ENCODE measurements around the gene ALK. TPM values are rescaled to one million over a fixed set of nuclear protein-coding genes. Genes with fewer than 3 reads are reported as not detected.

Gene ALK
- polyA plus RNA-seq, 1 donor from 2014 or later, result not detected

- H3K36me3 Mint-ChIP-seq, result no peaks in the 10 kb centered on the region
- no peak overlapping the region for H3K4me3 Mint-ChIP-seq
- H3K27me3 Mint-ChIP-seq, result peaks cover 9% of the 10 kb centered on the region
- peaks cover 0 to 1% (median under 1%) of the 10 kb centered on the region in 3 donors for H3K4me1 Mint-ChIP-seq
- H3K27ac Mint-ChIP-seq, result no peak overlapping the region
- H3K9me3 Mint-ChIP-seq, result peaks cover 0 to 5% (median 0%) of the 10 kb centered on the region in 3 donors
Observed at GRCh38 chr2:29638641-29639040, 282.7 kb downstream of the ALK start.

DNA sequence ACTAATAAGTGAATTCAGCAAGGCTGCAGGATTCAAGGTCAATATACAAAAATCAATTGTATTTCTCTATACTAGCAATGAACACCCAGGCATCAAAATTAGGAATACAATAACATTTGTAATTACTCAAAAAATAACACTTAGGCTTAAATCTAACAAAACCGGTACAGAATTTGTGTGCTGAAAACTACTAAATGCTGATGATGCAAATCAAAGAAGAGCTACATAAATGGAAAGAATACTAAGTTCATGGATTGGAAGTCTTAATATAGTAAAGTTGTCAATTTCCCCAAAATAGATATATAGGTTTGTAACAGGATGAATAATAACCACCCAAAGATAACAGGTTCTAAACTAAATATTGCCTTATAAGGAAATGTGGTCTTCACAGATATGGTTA lies 286.5 kb downstream of the ALK start:
- H3K4me3 Mint-ChIP-seq, result no peak overlapping the region
- peaks cover 0 to 5% (median 0%) of the 10 kb centered on the region in 3 donors for H3K9me3 Mint-ChIP-seq
- peaks cover 22% of the 10 kb centered on the region for H3K27me3 Mint-ChIP-seq
- peaks cover 0 to 6% (median 4%) of the 10 kb centered on the region in 3 donors for H3K4me1 Mint-ChIP-seq
- H3K36me3 Mint-ChIP-seq, result no peaks in the 10 kb centered on the region
- no peak overlapping the region for H3K27ac Mint-ChIP-seq

GRCh38 chr2:29632018-29632417 lies 289.4 kb downstream of the ALK start:
- Mint-ChIP-seq H3K27me3 (peaks cover 17% of the 10 kb centered on the region), H3K9me3 (peaks cover 0 to 5% (median 0%) of the 10 kb centered on the region in 3 donors), H3K36me3 (no peaks in the 10 kb centered on the region), H3K27ac (no peak overlapping the region), H3K4me3 (no peak overlapping the region), H3K4me1 (peaks cover 0 to 6% (median 4%) of the 10 kb centered on the region in 3 donors)

DNA sequence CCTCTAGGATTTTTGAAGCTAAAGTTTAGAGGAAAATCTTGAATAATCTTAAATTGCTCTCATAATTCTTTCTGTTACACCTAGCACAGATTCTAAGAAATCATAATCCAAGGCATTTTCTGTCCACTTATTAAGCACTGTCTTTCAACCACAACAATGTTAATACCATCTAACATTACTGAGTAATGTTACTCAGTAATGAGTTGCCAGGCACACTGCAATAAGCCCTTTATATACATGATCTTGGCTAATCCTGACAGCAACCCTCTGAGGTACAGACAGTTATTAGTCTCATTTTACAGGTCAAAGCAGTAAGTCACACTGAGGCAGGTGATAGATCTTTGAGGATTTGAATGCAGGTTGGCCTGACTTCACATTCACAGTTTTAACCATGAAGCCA lies 291.9 kb downstream of the ALK start:
- Mint-ChIP-seq H3K27me3 (peaks cover 17% of the 10 kb centered on the region), H3K36me3 (no peaks in the 10 kb centered on the region), H3K9me3 (no peaks in the 10 kb centered on the region), H3K4me3 (no peak overlapping the region), H3K4me1 (peaks cover 0 to 6% (median 4%) of the 10 kb centered on the region in 3 donors), H3K27ac (no peak overlapping the region)

DNA sequence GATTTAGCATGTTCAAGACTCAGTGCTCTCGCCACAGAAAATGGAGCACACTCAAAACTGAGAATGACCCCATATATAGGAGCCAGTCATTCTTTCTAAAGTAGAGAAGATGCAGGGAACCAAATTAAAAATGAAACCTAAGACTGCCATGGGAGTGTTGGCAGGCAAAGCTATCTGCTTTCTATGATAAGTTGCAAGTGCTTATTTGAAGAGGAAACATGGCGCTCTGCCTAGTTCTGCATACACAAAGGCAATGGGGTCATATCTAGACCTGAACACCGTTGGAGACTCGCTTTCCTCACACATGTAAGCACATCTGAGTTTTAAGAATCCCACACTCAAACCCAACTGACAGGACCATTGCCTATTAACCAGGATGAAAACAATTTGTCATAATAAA lies 292.5 kb downstream of the ALK start:
- Mint-ChIP-seq H3K36me3 (no peaks in the 10 kb centered on the region), H3K9me3 (no peaks in the 10 kb centered on the region), H3K27me3 (peaks cover 17% of the 10 kb centered on the region), H3K4me1 (peaks cover 0 to 6% (median 2%) of the 10 kb centered on the region in 3 donors), H3K4me3 (no peak overlapping the region), H3K27ac (no peak overlapping the region)

DNA sequence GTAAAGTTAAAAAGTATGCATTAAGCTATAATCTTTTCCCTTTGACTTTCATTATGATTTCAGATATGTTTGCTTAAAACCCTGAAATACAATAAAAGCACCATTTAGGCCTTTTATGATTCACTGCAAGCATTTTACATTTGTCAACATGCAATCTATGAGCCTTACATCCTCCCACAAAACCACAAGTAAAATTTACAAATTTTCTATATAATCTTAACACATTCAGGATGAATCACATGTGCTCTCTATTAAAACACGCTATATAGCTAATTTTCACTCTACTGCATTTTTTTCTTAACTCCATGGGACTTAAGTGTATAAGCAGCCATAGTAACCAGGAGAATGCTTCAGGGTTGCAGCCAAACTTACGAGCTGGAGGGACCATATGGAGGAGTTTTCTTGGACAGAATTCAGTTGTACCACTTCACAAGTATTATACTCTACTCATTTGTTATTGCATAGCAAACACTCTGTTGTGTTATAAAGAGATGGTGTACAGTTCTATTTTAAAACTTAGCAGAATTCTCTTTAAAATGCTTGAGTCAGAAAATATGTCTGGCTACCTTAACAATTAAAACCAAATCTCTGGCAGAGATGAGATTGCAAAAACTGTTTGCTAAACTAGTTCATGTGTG lies 293.2 kb downstream of the ALK start:
- no peaks in the 10 kb centered on the region for H3K9me3 Mint-ChIP-seq
- H3K27ac Mint-ChIP-seq, result no peak overlapping the region
- H3K36me3 Mint-ChIP-seq, result no peaks in the 10 kb centered on the region
- H3K27me3 Mint-ChIP-seq, result peaks cover 17% of the 10 kb centered on the region
- peaks cover 0 to 2% (median 0%) of the 10 kb centered on the region in 3 donors for H3K4me1 Mint-ChIP-seq
- H3K4me3 Mint-ChIP-seq, result no peak overlapping the region

GRCh38 chr2:29627279-29627711 lies 294.1 kb downstream of the ALK start:
- H3K9me3 Mint-ChIP-seq, result peaks cover 0 to 2% (median 0%) of the 10 kb centered on the region in 3 donors
- H3K27me3 Mint-ChIP-seq, result peaks cover 11% of the 10 kb centered on the region
- H3K36me3 Mint-ChIP-seq, result no peaks in the 10 kb centered on the region
- H3K4me1 Mint-ChIP-seq, result no peaks in the 10 kb centered on the region
- H3K27ac Mint-ChIP-seq, result no peak overlapping the region
- no peak overlapping the region for H3K4me3 Mint-ChIP-seq

GRCh38 chr2:29620890-29621289 lies 300.5 kb downstream of the ALK start:
- Mint-ChIP-seq H3K36me3 (no peaks in the 10 kb centered on the region), H3K4me3 (no peak overlapping the region), H3K27me3 (peaks cover 4% of the 10 kb centered on the region), H3K9me3 (peaks cover 0 to 8% (median 0%) of the 10 kb centered on the region in 3 donors), H3K27ac (no peak overlapping the region), H3K4me1 (no peaks in the 10 kb centered on the region)

GRCh38 chr2:29619689-29620088 lies 301.7 kb downstream of the ALK start:
- peaks cover 0 to 8% (median 0%) of the 10 kb centered on the region in 3 donors for H3K9me3 Mint-ChIP-seq
- H3K27ac Mint-ChIP-seq, result no peak overlapping the region
- H3K4me1 Mint-ChIP-seq, result no peaks in the 10 kb centered on the region
- no peaks in the 10 kb centered on the region for H3K36me3 Mint-ChIP-seq
- no peak overlapping the region for H3K4me3 Mint-ChIP-seq
- H3K27me3 Mint-ChIP-seq, result peaks cover 4% of the 10 kb centered on the region

DNA sequence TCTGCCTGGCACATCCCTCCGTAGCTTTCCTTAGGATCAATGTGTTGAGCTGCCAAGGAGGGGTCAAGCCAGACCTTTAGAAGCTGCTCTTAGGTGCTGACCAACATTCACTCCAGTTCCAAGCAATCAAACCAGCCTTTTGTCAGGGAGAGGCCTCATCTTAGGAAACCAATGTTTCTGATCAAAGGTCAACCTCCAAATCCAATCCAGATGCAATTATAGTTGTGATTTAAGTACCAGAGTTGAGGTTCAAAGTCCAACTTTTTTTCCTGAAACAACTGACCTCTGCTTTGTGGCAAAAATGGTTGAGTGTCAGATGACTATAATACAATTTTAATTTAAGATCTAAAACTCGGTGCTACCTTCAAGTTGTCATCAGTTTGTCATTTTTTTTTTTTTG lies 303.4 kb downstream of the ALK start:
- Mint-ChIP-seq H3K9me3 (peaks cover 0 to 8% (median 0%) of the 10 kb centered on the region in 3 donors), H3K27me3 (peaks cover 4% of the 10 kb centered on the region), H3K4me3 (no peak overlapping the region), H3K27ac (no peak overlapping the region), H3K4me1 (no peaks in the 10 kb centered on the region), H3K36me3 (no peaks in the 10 kb centered on the region)

DNA sequence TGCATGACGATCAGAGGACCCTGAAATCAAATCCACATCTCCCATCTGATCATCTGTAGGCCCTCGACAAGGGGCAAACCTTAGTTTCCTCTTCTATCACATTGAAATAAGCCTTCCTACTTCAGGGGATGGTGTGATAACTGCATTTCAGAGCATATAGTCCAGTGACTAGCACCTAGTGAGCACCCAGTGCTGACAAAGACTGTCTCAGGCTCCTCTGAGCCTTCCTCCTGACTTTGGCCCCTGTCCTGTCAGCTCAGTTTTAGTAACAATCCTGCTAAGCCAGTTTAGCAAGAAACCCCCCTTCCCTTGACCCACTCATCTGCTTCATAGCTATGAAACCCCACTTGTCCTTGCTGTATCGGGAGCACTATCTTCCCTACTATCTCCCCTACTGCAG lies 304.0 kb downstream of the ALK start:
- Mint-ChIP-seq H3K9me3 (peaks cover 0 to 6% (median 0%) of the 10 kb centered on the region in 3 donors), H3K27ac (no peak overlapping the region), H3K36me3 (no peaks in the 10 kb centered on the region), H3K4me3 (no peak overlapping the region), H3K27me3 (peaks cover 4% of the 10 kb centered on the region), H3K4me1 (no peaks in the 10 kb centered on the region)

GRCh38 chr2:29616569-29616968 lies 304.8 kb downstream of the ALK start:
- peaks cover 4% of the 10 kb centered on the region for H3K27me3 Mint-ChIP-seq
- H3K9me3 Mint-ChIP-seq, result peaks cover 0 to 6% (median 1%) of the 10 kb centered on the region in 3 donors
- H3K36me3 Mint-ChIP-seq, result no peaks in the 10 kb centered on the region
- H3K27ac Mint-ChIP-seq, result no peak overlapping the region
- no peak overlapping the region for H3K4me3 Mint-ChIP-seq
- no peaks in the 10 kb centered on the region for H3K4me1 Mint-ChIP-seq

DNA sequence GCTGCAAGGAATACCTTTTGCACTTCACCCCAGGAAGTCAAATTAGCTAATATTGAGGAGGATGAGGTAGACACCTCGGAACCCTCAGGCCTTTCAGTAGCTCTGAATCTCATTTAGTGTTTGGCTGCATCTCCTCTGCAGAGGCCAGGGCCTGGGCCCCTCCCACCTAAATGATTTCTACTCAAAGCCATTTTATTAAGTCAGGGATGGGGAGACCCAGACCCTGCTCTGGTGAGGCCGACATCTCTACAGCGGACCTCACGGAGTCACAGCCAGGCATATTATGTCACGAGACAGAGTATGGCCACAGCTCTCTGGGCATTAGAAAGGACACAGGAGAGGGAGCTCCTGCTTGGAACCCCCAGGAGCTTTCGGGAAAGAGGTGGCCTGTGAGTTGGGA lies 305.5 kb downstream of the ALK start:
- peaks cover 4% of the 10 kb centered on the region for H3K27me3 Mint-ChIP-seq
- H3K4me3 Mint-ChIP-seq, result no peak overlapping the region
- H3K9me3 Mint-ChIP-seq, result peaks cover 0 to 6% (median 3%) of the 10 kb centered on the region in 3 donors
- H3K27ac Mint-ChIP-seq, result no peak overlapping the region
- no peaks in the 10 kb centered on the region for H3K36me3 Mint-ChIP-seq
- no peaks in the 10 kb centered on the region for H3K4me1 Mint-ChIP-seq

DNA sequence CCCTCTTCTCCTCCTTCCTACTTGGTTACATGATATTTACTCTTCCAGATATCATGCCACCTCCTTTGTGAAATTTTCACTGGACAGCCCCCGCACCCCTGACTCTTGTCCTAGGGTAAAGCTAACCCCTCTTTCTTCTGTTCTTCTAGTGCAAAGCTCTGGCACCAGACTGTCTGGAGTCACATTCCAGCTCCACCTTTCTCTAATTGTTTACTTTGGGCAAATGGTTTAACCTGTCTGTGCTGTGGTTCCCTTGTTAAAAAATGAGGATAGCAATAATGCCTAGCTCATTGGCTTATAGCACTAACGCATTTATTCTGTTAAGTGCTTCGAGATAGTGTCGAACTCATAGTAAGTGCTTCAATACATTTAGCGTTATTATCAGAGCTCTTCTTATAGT lies 306.2 kb downstream of the ALK start:
- no peaks in the 10 kb centered on the region for H3K4me1 Mint-ChIP-seq
- no peak overlapping the region for H3K4me3 Mint-ChIP-seq
- peaks cover 0 to 6% (median 3%) of the 10 kb centered on the region in 3 donors for H3K9me3 Mint-ChIP-seq
- peaks cover 4% of the 10 kb centered on the region for H3K27me3 Mint-ChIP-seq
- H3K36me3 Mint-ChIP-seq, result no peaks in the 10 kb centered on the region
- no peak overlapping the region for H3K27ac Mint-ChIP-seq

- Mint-ChIP-seq H3K4me1 (no peaks in the 10 kb centered on the region), H3K4me3 (no peak overlapping the region), H3K9me3 (peaks cover 0 to 3% (median 2%) of the 10 kb centered on the region in 3 donors), H3K27me3 (peaks cover 4% of the 10 kb centered on the region), H3K36me3 (no peaks in the 10 kb centered on the region), H3K27ac (no peak overlapping the region)
Observed at GRCh38 chr2:29614295-29614830, 307.0 kb downstream of the ALK start.

- no peaks in the 10 kb centered on the region for H3K4me1 Mint-ChIP-seq
- H3K9me3 Mint-ChIP-seq, result peaks cover 0 to 3% (median 2%) of the 10 kb centered on the region in 3 donors
- no peak overlapping the region for H3K4me3 Mint-ChIP-seq
Observed at GRCh38 chr2:29613792-29614266, 307.6 kb downstream of the ALK start.

More at GRCh38 chr2:29613792-29614266, 307.6 kb downstream of the ALK start:
- H3K27me3 Mint-ChIP-seq, result peaks cover 4% of the 10 kb centered on the region
- H3K27ac Mint-ChIP-seq, result no peak overlapping the region
- no peaks in the 10 kb centered on the region for H3K36me3 Mint-ChIP-seq
